ENCODE measurements around the gene RPL26.

RPL26 gene

GRCh38 chr17:8419305-8419704 is 36.3 kb upstream of the RPL26 start (continued):
- TF ChIP-seq TSHZ2 (CRISPR knock-in tag; IDR thresholded peaks at IDR 0.05) (no peak), BACH2 (CRISPR knock-in tag; IDR thresholded peaks at IDR 0.05; ENCODE audit: borderline replicate concordance) (no peak), ESRRG (CRISPR knock-in tag; IDR thresholded peaks at IDR 0.05) (no peak), ZNF565 (CRISPR knock-in tag; conservative IDR thresholded peaks at IDR 0.05; ENCODE audit: low read depth) (no peak), RARB (CRISPR knock-in tag; IDR thresholded peaks at IDR 0.05) (no peak)

- TF ChIP-seq RARB (CRISPR knock-in tag; IDR thresholded peaks at IDR 0.05), result no peak
- no peak for TF ChIP-seq TOX (CRISPR knock-in tag; IDR thresholded peaks at IDR 0.05; ENCODE audit: borderline replicate concordance)
- no peak for TF ChIP-seq ZFP30 (CRISPR knock-in tag; IDR thresholded peaks at IDR 0.05)
- TF ChIP-seq TCF4 (CRISPR knock-in tag; IDR thresholded peaks at IDR 0.05; ENCODE audit: borderline replicate concordance), result no peak
- TF ChIP-seq BACH2 (CRISPR knock-in tag; IDR thresholded peaks at IDR 0.05; ENCODE audit: borderline replicate concordance), result no peak
- TF ChIP-seq POU6F1 (CRISPR knock-in tag; IDR thresholded peaks at IDR 0.05; ENCODE audit: borderline replicate concordance, low read depth), result no peak
- ATAC-seq, result no peak
Measured at GRCh38 chr17:8418471-8418870, 35.5 kb upstream of the RPL26 start.

- ATAC-seq, result no peak
- TF ChIP-seq CSDC2 (CRISPR knock-in tag; IDR thresholded peaks at IDR 0.05) (no peak), CREB5 (CRISPR knock-in tag; IDR thresholded peaks at IDR 0.05; ENCODE audit: low read depth) (no peak), OSR1 (CRISPR knock-in tag; IDR thresholded peaks at IDR 0.05) (no peak)
Measured at GRCh38 chr17:8417806-8418205, 34.8 kb upstream of the RPL26 start.

GRCh38 chr17:8413938-8414337 is 30.9 kb upstream of the RPL26 start:
- no peak for ATAC-seq
- TF ChIP-seq CSDC2 (CRISPR knock-in tag; IDR thresholded peaks at IDR 0.05) (no peak), POU6F1 (CRISPR knock-in tag; IDR thresholded peaks at IDR 0.05; ENCODE audit: borderline replicate concordance, low read depth) (no peak), ISL1 (CRISPR knock-in tag; IDR thresholded peaks at IDR 0.05) (no peak), BACH2 (CRISPR knock-in tag; IDR thresholded peaks at IDR 0.05; ENCODE audit: borderline replicate concordance) (no peak), TOX (CRISPR knock-in tag; IDR thresholded peaks at IDR 0.05; ENCODE audit: borderline replicate concordance) (no peak)

GRCh38 chr17:8413328-8413727 is 30.3 kb upstream of the RPL26 start:
- TF ChIP-seq ARNTL (CRISPR knock-in tag; IDR thresholded peaks at IDR 0.05; ENCODE audit: borderline replicate concordance, low read depth) (no peak), ZNF70 (CRISPR knock-in tag; IDR thresholded peaks at IDR 0.05) (no peak)
- ATAC-seq, result no peak

GRCh38 chr17:8412089-8412488 is 29.1 kb upstream of the RPL26 start:
- no peak for ATAC-seq
- TF ChIP-seq ZNF565 (CRISPR knock-in tag; conservative IDR thresholded peaks at IDR 0.05; ENCODE audit: low read depth) (no peak), CSRNP3 (CRISPR knock-in tag; IDR thresholded peaks at IDR 0.05) (no peak), ZNF8 (CRISPR knock-in tag; IDR thresholded peaks at IDR 0.05) (no peak), ZC3H10 (CRISPR knock-in tag; IDR thresholded peaks at IDR 0.05) (no peak), ISL1 (CRISPR knock-in tag; IDR thresholded peaks at IDR 0.05) (no peak), POU6F1 (CRISPR knock-in tag; IDR thresholded peaks at IDR 0.05; ENCODE audit: borderline replicate concordance, low read depth) (no peak), TSHZ2 (CRISPR knock-in tag; IDR thresholded peaks at IDR 0.05) (no peak)

All from SK-N-SH treated with all-trans-retinoic acid at 6 μM for 48 hours (cell line).